Inferior parietal cortex (tissue), 1 donor: ENCODE data around the gene CTDP1.
"Not testable (repeated sequence)": the region's sequence is repeated elsewhere in the genome, so short reads cannot be mapped to it uniquely, and the experiment has no call there.

Experiments
- DNase-seq: peaks from one replicate; pipeline ENCODE4 v3.0.0-alpha.2; 2016; ENCODE audit errors: extremely low spot score

The CTDP1 gene

GRCh38 chr18:79699653-79700052 is 20.1 kb downstream of the CTDP1 start:
- no peak for DNase-seq

DNA sequence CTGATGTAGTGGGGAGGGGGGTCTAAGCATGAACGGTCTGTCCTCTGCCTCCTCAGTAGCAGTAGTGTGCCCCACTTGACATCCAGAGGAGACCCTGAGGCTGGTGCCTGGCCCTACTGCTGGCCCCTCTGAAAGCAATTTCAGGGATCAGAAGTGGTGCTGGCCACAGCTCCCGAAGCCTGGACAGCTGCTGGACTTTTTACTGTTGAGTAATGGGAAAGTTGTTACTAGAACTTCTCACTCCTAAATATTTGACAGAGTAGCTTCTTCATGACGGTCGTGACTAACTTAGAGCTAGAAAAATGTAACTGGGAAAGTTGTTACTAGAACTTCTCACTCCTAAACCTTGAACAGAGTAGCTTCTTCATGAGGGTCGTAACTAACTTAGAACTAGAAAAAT is 23.3 kb downstream of the CTDP1 start:
- DNase-seq: no peak

GRCh38 chr18:79704631-79705030 is 25.0 kb downstream of the CTDP1 start:
- no peak for DNase-seq

- DNase-seq: no peak
Measured at GRCh38 chr18:79705272-79705671, 25.7 kb downstream of the CTDP1 start.

GRCh38 chr18:79706006-79706405 is 26.4 kb downstream of the CTDP1 start:
- DNase-seq: no peak

DNA sequence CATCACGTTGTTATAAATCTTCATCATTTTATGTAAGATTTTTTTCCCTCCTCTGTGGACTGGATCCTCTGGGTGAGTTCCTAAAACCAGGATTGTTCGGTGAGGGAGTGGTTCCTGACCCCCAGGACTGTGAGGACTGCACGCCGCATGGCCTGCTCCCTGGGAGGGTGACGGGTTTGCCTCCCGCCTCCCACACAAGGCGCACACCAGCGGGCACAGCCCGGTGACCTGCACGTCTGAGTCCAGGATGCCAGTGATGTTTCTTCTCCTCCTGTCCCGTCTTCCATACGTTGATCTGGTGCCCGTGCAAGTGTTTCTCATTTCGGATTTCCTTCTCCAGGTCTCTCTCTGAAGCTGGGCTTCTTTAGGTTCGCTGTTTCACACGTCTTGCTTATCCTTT is 27.1 kb downstream of the CTDP1 start:
- no peak for DNase-seq

GRCh38 chr18:79707239-79707638 is 27.6 kb downstream of the CTDP1 start:
- no peak for DNase-seq

- DNase-seq: no peak
Measured at GRCh38 chr18:79707671-79708070, 28.1 kb downstream of the CTDP1 start.

- DNase-seq: no peak
Measured at GRCh38 chr18:79708412-79708811, 28.8 kb downstream of the CTDP1 start.

DNA sequence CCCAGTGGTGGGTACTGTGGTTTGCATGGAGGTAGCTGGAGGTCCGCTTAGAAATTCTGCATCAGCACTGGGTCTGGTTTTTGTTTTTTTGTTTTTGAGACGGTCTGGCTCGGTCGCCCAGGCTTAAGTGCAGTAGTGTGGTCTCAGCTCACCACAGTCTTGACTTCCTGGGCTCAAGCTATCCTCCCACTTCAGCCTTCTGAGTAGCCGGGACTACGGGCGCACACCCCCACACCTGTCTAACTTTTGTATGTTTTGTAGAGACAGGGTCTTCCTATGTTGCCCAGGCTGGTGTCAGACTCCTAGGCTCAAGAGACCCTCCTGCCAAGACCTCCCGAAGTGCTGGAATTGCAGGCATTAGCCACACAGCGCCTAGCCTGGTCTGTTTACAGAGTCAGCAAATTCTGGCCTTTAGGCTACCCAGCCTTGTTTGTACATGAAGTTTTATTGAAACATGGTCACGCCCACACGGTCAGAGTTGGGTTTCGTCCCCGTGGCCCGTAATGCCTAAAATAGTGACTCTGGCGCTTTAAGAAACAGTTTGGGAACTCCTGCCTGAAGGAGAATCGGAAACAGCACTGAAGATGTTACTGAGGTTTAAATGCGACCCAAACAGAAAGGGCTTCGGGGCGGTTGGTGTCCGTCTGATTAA is 32.7 kb downstream of the CTDP1 start:
- no peak for DNase-seq

DNA sequence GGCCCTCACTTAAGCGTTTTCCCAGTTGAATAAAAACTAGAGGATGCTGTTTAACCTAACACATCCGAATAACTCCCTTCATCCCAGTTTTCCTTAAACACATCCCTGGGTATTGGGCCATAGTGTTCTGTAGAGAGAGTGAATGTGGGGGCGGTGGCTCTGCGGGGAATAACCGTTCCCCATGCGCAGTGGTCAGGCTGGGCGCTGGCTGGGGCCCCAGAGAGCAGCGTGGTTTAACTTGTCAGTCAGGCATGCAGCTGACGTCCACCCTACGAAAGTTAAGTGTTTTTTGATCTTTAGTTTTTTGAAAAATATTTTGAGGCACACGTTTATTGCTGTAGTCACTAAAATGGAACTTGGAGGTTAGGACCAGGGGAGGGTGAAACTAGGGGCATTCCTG is 33.7 kb downstream of the CTDP1 start:
- DNase-seq: no peak

DNA sequence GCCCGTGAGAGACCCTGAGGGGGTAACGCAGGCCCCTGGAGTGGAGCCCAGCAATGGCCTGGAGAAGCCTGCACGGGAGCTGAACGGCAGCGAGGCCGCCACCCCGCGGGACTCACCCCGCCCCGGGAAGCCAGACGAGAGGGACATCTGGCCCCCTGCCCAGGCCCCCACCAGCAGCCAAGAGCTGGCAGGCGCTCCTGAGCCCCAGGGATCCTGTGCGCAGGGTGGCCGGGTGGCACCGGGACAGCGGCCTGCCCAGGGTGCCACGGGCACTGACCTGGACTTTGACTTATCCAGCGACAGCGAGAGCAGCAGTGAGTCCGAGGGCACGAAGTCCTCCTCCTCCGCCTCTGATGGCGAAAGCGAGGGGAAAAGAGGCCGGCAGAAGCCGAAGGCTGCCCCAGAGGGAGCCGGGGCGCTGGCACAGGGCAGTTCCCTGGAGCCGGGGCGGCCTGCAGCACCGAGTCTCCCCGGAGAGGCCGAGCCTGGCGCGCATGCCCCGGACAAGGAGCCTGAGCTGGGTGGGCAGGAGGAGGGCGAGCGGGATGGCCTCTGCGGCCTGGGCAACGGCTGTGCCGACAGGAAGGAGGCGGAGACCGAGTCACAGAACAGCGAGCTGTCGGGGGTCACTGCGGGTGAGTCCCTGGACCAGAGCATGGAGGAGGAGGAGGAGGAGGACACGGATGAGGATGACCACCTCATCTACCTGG is 35.1 kb downstream of the CTDP1 start:
- no peak for DNase-seq

DNA sequence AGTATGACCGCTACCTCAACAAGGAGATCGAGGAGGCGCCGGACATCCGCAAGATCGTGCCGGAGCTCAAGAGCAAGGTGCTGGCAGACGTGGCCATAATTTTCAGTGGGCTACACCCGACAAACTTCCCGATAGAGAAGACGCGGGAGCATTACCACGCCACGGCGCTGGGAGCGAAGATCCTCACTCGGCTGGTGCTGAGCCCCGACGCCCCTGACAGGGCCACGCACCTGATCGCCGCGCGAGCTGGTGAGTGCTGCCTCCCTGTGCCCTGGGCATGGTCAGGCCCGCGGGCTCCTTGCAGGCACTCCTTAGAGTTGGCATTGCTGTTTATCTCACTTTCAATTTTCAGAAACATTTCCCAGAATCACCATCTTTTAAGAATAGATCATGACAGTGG is 35.7 kb downstream of the CTDP1 start:
- no peak for DNase-seq

DNA sequence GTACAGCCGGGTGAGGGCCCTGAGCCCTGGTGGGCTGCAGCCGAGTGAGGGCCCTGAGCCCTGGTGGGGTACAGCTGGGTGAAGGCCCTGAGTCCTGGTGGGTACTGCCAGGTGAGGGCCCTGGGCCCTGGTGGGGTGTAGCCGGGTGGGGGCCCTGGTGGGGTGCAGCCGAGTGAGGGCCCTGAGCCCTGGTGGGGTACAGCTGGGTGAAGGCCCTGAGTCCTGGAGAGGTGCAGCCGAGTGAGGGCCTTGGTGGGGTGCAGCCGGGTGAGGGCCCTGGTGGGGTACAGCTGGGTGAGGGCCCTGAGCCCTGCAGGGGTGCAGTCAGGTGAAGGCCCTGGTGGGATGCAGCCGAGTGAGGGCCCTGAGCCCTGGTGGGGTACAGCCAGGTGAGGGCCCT is 37.5 kb downstream of the CTDP1 start:
- no peak for DNase-seq

GRCh38 chr18:79717555-79718074 is 38.0 kb downstream of the CTDP1 start:
- no peak for DNase-seq

GRCh38 chr18:79718126-79718525 is 38.5 kb downstream of the CTDP1 start:
- DNase-seq: no peak

DNA sequence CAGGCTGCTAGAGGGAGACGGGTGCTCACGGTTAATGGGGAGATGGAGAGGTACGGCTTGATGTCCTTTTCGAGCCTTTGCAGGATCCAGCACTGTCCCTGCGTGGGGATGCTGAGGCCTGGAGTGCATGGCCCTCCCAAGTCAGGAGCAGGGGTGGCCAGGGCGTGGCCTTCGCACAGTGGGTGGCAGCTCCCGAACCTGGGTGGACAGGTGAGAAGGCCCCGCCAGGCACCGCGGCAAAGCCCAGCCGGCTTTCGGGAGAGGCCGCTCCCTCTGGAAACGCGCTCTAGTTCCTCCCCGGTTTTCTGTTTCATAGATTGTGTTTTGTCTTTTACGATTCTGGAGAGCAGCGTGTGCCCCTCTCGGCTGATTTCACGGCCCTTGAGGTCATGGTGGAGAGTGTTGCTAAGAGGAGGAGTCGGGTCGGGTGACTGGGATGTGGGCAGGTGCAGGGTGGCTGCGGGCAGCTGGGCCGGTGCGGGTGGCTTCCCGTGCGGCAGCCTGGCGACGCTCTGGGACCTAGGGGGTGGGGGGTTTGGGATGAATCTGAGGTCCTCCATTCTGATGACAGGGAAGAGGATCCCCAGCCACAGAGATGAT is 39.4 kb downstream of the CTDP1 start:
- DNase-seq: no peak

GRCh38 chr18:79719478-79720358 is 40.1 kb downstream of the CTDP1 start:
- DNase-seq: not testable (repeated sequence)

DNA sequence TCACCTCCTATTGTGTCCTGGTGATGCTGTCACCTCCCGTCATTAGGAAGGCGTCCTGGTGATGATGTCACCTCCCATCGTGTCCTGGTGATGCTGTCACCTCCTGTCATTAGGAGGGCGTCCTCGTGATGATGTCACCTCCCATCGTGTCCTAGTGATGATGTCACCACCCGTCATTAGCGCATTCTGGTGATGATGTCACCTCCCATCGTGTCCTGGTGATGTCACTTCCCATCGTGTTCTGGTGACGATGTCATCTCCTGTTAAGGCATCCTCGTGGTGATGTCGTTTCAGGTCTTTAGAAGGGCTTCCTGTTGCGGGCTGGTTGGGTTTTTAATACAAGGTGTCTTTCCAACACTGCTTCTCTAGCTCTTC is 40.7 kb downstream of the CTDP1 start:
- no peak for DNase-seq

GRCh38 chr18:79723036-79723435 is 43.4 kb downstream of the CTDP1 start:
- no peak for DNase-seq

- DNase-seq: no peak
Measured at GRCh38 chr18:79723628-79724027, 44.0 kb downstream of the CTDP1 start.
